ENCODE results near the gene TMOD1.
"Not testable (repeated sequence)": the region's sequence is repeated elsewhere in the genome, so short reads cannot be mapped to it uniquely, and the experiment has no call there.

DNA sequence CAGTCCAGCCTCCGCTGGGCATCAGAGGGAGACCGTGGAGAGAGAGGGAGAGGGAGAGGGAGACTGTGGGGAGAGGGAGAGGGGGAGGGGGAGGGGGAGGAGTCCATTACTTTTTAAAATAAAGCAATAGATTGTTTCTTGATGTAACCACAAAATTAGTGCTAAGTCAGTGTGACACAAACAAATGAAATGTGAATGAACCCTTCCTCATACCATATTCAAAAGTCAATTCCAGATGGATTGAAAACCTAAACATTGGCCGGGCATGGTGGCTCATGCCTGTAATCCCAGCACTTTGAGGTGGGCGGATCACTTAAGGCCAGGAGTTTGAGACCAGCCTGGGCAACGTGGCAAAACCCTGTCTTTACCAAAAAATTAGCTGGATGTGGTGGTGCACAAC is 2.6 kb upstream of the TMOD1 start:
- TF ChIP-seq, protein P1, sequence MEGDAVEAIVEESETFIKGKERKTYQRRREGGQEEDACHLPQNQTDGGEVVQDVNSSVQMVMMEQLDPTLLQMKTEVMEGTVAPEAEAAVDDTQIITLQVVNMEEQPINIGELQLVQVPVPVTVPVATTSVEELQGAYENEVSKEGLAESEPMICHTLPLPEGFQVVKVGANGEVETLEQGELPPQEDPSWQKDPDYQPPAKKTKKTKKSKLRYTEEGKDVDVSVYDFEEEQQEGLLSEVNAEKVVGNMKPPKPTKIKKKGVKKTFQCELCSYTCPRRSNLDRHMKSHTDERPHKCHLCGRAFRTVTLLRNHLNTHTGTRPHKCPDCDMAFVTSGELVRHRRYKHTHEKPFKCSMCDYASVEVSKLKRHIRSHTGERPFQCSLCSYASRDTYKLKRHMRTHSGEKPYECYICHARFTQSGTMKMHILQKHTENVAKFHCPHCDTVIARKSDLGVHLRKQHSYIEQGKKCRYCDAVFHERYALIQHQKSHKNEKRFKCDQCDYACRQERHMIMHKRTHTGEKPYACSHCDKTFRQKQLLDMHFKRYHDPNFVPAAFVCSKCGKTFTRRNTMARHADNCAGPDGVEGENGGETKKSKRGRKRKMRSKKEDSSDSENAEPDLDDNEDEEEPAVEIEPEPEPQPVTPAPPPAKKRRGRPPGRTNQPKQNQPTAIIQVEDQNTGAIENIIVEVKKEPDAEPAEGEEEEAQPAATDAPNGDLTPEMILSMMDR (IDR thresholded peaks at IDR 0.05): not testable (repeated sequence)
- TF ChIP-seq POLR2AphosphoS5, POLR2A (IDR thresholded peaks at IDR 0.05): not testable (repeated sequence)
